Dermis blood vessel endothelial cell (primary cell): ENCODE results near the gene ROBO1. TPM values are rescaled to one million over a fixed set of nuclear protein-coding genes. Genes with fewer than 3 reads are reported as not detected.
"Not testable (repeated sequence)": the region's sequence is repeated elsewhere in the genome, so short reads cannot be mapped to it uniquely, and the experiment has no call there.

ENCODE experiments used
- DNase-seq: peaks from one replicate; pipeline ENCODE4 v3.0.0; 2010
- total RNA-seq: library from RNA; depleted of rRNA; stranded (reverse); fragments of >200 nt; gene quantifications from 2 replicates; pipeline ENCODE4 v1.2.3, GENCODE V29; 2014

Gene ROBO1
- 0.47 and 1.0 TPM in 2 replicates for total RNA-seq

- DNase-seq = peak; percentile 57
These were observed at the start of gene ROBO1 for GRCh38 chr3:79767905-79768267. Gene ROBO1, minus strand, starts transcription at chr3:79767998.

GRCh38 chr3:79817224-79817623, 49.4 kb upstream of the ROBO1 start:
- no peak for DNase-seq

GRCh38 chr3:79815478-79815877, 47.7 kb upstream of the ROBO1 start:
- no peak for DNase-seq

- peak; percentile 15 for DNase-seq
These were observed 42.8 kb upstream of the ROBO1 start for GRCh38 chr3:79810581-79810980.

- no peak for DNase-seq
These were observed 42.3 kb upstream of the ROBO1 start for GRCh38 chr3:79810092-79810491.

GRCh38 chr3:79809106-79809505, 41.3 kb upstream of the ROBO1 start:
- no peak for DNase-seq

- DNase-seq = no peak
These were observed 40.7 kb upstream of the ROBO1 start for GRCh38 chr3:79808515-79808914.

- not testable (repeated sequence) for DNase-seq
These were observed 22.4 kb upstream of the ROBO1 start for GRCh38 chr3:79790177-79790576.

- no peak for DNase-seq
These were observed 5.5 kb upstream of the ROBO1 start for GRCh38 chr3:79773291-79773690.

- no peak for DNase-seq
These were observed 1.4 kb upstream of the ROBO1 start for GRCh38 chr3:79769229-79769628.

- peak; percentile 52 for DNase-seq
These were observed 449 bp downstream of the ROBO1 start for GRCh38 chr3:79767194-79767904.

GRCh38 chr3:79766496-79767193, 1.2 kb downstream of the ROBO1 start:
- DNase-seq = peak; percentile 50

GRCh38 chr3:79765911-79766310, 1.9 kb downstream of the ROBO1 start:
- DNase-seq = peak; percentile 11

- no peak for DNase-seq
These were observed 6.4 kb downstream of the ROBO1 start for GRCh38 chr3:79761441-79761840.

- no peak for DNase-seq
These were observed 16.1 kb downstream of the ROBO1 start for GRCh38 chr3:79751703-79752102.

GRCh38 chr3:79737530-79737929, 30.3 kb downstream of the ROBO1 start:
- DNase-seq = peak; percentile 6

- peak; percentile 68 for DNase-seq
These were observed 38.7 kb downstream of the ROBO1 start for GRCh38 chr3:79729096-79729495.

- DNase-seq = no peak
These were observed 41.0 kb downstream of the ROBO1 start for GRCh38 chr3:79726786-79727185.

GRCh38 chr3:79724206-79724605, 43.6 kb downstream of the ROBO1 start:
- DNase-seq = peak; percentile 6

- no peak for DNase-seq
These were observed 77.7 kb downstream of the ROBO1 start for GRCh38 chr3:79690072-79690471.

GRCh38 chr3:79685108-79685507, 82.7 kb downstream of the ROBO1 start:
- DNase-seq = no peak

- no peak for DNase-seq
These were observed 83.8 kb downstream of the ROBO1 start for GRCh38 chr3:79684041-79684440.

GRCh38 chr3:79672731-79673130, 95.1 kb downstream of the ROBO1 start:
- DNase-seq = no peak

- DNase-seq = no peak
These were observed 95.7 kb downstream of the ROBO1 start for GRCh38 chr3:79672075-79672474.
